ENCODE data around the gene PSG1.

- TF ChIP-seq CTCF (conservative IDR thresholded peaks at IDR 0.05; ENCODE audit: low read depth in 2 of 2) (peak; percentile 25 to 46; a peak in 3 of 4 replicates), POLR2AphosphoS5 (IDR thresholded peaks at IDR 0.05; ENCODE audit: low read depth) (no peak), EZH2 (IDR thresholded peaks at IDR 0.05; ENCODE audit: low read depth, unreplicated experiment) (no peak), CREB1 (CRISPR knock-in tag; IDR thresholded peaks at IDR 0.05; ENCODE audit: low read depth) (no peak), ZNF331 (CRISPR knock-in tag; IDR thresholded peaks at IDR 0.05; ENCODE audit: low read depth) (no peak), NANOG (IDR thresholded peaks at IDR 0.05; ENCODE audit: borderline replicate concordance) (no peak), JUNB (IDR thresholded peaks at IDR 0.05; ENCODE audit: unreplicated experiment) (no peak)
These were observed 40.2 kb upstream of the PSG1 start for GRCh38 chr19:42919757-42920079.
